WTC11 (cell line): ENCODE data around the gene SLC12A6. TPM values are rescaled to one million over a fixed set of nuclear protein-coding genes. Genes with fewer than 3 reads are reported as not detected.

Experiments
- AFF4 ChIP-seq: sonication (generic); formaldehyde crosslinking; IDR thresholded peaks from 2 replicates; pipeline ENCODE4 v1.8.1; 2023; ENCODE audit warnings: mild to moderate bottlenecking, missing genetic modification reagents, borderline replicate concordance
- AR ChIP-seq: fragments of 250-450 bp; sonication (Bioruptor Pico); IDR thresholded peaks from 2 replicates; pipeline ENCODE4 v1.9.0; 2021; ENCODE audit warnings: mild to moderate bottlenecking
- ARID4B ChIP-seq: sonication (generic); formaldehyde crosslinking; IDR thresholded peaks from 2 replicates; pipeline ENCODE4 v1.8.0; 2023; ENCODE audit warnings: missing genetic modification reagents, mild to moderate bottlenecking, borderline replicate concordance
- ATF2 ChIP-seq: sonication (generic); formaldehyde crosslinking; IDR thresholded peaks from 2 replicates; pipeline ENCODE4 v1.8.1; 2022; ENCODE audit warnings: low read depth, missing genetic modification reagents, borderline replicate concordance
- CREM ChIP-seq: sonication (generic); formaldehyde crosslinking; IDR thresholded peaks from 2 replicates; pipeline ENCODE4 v1.8.1; 2022; ENCODE audit warnings: mild to moderate bottlenecking, missing genetic modification reagents, moderate library complexity
- GABPB1 ChIP-seq: sonication (generic); formaldehyde crosslinking; IDR thresholded peaks from 2 replicates; pipeline ENCODE4 v1.8.1; 2023; ENCODE audit warnings: mild to moderate bottlenecking, missing genetic modification reagents
- GTF2I ChIP-seq: fragments of 250-450 bp; sonication (Bioruptor Pico); conservative IDR thresholded peaks from 2 replicates; pipeline ENCODE4 v1.4.0; 2021; ENCODE audit warnings: mild to moderate bottlenecking
- HMGA2 ChIP-seq: fragments of 250-450 bp; sonication (Bioruptor Pico); IDR thresholded peaks from 2 replicates; pipeline ENCODE4 v1.4.0; 2021; ENCODE audit warnings: mild to moderate bottlenecking, moderate library complexity
- MAX ChIP-seq: sonication (generic); formaldehyde crosslinking; IDR thresholded peaks from 2 replicates; pipeline ENCODE4 v1.8.0; 2022; ENCODE audit warnings: mild to moderate bottlenecking, missing genetic modification reagents
- MYBL2 ChIP-seq: sonication (generic); formaldehyde crosslinking; IDR thresholded peaks from 2 replicates; pipeline ENCODE4 v1.8.1; 2023; ENCODE audit warnings: mild to moderate bottlenecking, moderate library complexity, missing genetic modification reagents
- SMAD4 ChIP-seq: sonication (generic); formaldehyde crosslinking; IDR thresholded peaks from 2 replicates; pipeline ENCODE4 v1.8.0; 2022; ENCODE audit warnings: mild to moderate bottlenecking, missing genetic modification reagents
- SOX15 ChIP-seq: fragments of 250-450 bp; sonication (Bioruptor Pico); IDR thresholded peaks from 2 replicates; pipeline ENCODE4 v1.9.0; 2021; ENCODE audit warnings: mild to moderate bottlenecking
- STAT6 ChIP-seq: sonication (generic); formaldehyde crosslinking; conservative IDR thresholded peaks from 2 replicates; pipeline ENCODE4 v1.8.1; 2023; ENCODE audit warnings: mild to moderate bottlenecking, low read depth, missing genetic modification reagents, moderate library complexity
- TEAD1 ChIP-seq: sonication (generic); formaldehyde crosslinking; IDR thresholded peaks from 2 replicates; pipeline ENCODE4 v1.8.0; 2022; ENCODE audit warnings: mild to moderate bottlenecking, missing genetic modification reagents
- ZMAT4 ChIP-seq: fragments of 250-450 bp; sonication (Bioruptor Pico); IDR thresholded peaks from 2 replicates; pipeline ENCODE4 v1.9.0; 2021; ENCODE audit warnings: mild to moderate bottlenecking
- ZNF121 ChIP-seq: sonication (generic); formaldehyde crosslinking; IDR thresholded peaks from 2 replicates; pipeline ENCODE4 v1.8.0; 2023; ENCODE audit warnings: missing genetic modification reagents
- ZNF232 ChIP-seq: sonication (generic); formaldehyde crosslinking; IDR thresholded peaks from 2 replicates; pipeline ENCODE4 v1.8.0; 2022; ENCODE audit warnings: mild to moderate bottlenecking, missing genetic modification reagents
- ZNF281 ChIP-seq: sonication (generic); formaldehyde crosslinking; IDR thresholded peaks from 2 replicates; pipeline ENCODE4 v1.8.0; 2023; ENCODE audit warnings: mild to moderate bottlenecking, missing genetic modification reagents
- ZNF423 ChIP-seq: fragments of 250-450 bp; sonication (Bioruptor Pico); IDR thresholded peaks from 2 replicates; pipeline ENCODE4 v2.1.2; 2022; ENCODE audit warnings: mild to moderate bottlenecking, moderate library complexity
- total RNA-seq: library from RNA; stranded (reverse); gene quantifications from 3 replicates; pipeline ENCODE4 v1.2.3, GENCODE V29; 2021

Gene SLC12A6
- total RNA-seq, 1 experiment from 2014 or later = 16.2 TPM

GRCh38 chr15:34342737-34343575 lies 5.4 kb upstream of the SLC12A6 start, which contains the start of the genes NOP10 and NUTM1 (continued):
- peak; percentile 63 for TF ChIP-seq GABPB1 (CRISPR knock-in tag)
- peak; percentile 87; the same call in 1 of the 2 replicates for TF ChIP-seq ZNF281 (CRISPR knock-in tag)
- TF ChIP-seq MYBL2 (CRISPR knock-in tag) = peak; percentile 91
- no peak for TF ChIP-seq AR (CRISPR knock-in tag)
- no peak for TF ChIP-seq AFF4 (CRISPR knock-in tag)
- no peak for TF ChIP-seq SOX15
- peak; percentile 98 for TF ChIP-seq MAX
- 0 out of 2 replicates have a peak, but pooled peaks have one; percentile 16 for TF ChIP-seq SMAD4
- TF ChIP-seq ZNF121 (CRISPR knock-in tag) = no peak
- no peak for TF ChIP-seq ZNF423 (CRISPR knock-in tag)
- TF ChIP-seq HMGA2 (CRISPR knock-in tag) = no peak
- TF ChIP-seq ATF2 (CRISPR knock-in tag) = no peak
- TF ChIP-seq CREM = 0 out of 2 replicates have a peak, but pooled peaks have one; percentile 39
- peak; percentile 83; the same call in 1 of the 2 replicates for TF ChIP-seq ARID4B
- peak; percentile 80 for TF ChIP-seq ZNF232
- no peak for TF ChIP-seq ZMAT4 (CRISPR knock-in tag)
- peak; percentile 88; the same call in 1 of the 2 replicates for TF ChIP-seq TEAD1 (CRISPR knock-in tag)
- TF ChIP-seq STAT6 = no peak
- no peak for TF ChIP-seq GTF2I
